ENCODE results near the gene VSIG4. TPM values are rescaled to one million over a fixed set of nuclear protein-coding genes. Genes with fewer than 3 reads are reported as not detected.

Gene VSIG4
- total and polyA plus RNA-seq, 3 donors from 2014 or later: 5.6 to 27.4 (median 19.9) TPM

- H3K4me3 ChIP-seq: no peak overlapping the region
- intact Hi-C loops (cut with DNase I; ENCODE audit: low total_unique reads): no loop called here
These were observed 22.2 kb downstream of the VSIG4 start for GRCh38 chrX:66017659-66018170.

DNA sequence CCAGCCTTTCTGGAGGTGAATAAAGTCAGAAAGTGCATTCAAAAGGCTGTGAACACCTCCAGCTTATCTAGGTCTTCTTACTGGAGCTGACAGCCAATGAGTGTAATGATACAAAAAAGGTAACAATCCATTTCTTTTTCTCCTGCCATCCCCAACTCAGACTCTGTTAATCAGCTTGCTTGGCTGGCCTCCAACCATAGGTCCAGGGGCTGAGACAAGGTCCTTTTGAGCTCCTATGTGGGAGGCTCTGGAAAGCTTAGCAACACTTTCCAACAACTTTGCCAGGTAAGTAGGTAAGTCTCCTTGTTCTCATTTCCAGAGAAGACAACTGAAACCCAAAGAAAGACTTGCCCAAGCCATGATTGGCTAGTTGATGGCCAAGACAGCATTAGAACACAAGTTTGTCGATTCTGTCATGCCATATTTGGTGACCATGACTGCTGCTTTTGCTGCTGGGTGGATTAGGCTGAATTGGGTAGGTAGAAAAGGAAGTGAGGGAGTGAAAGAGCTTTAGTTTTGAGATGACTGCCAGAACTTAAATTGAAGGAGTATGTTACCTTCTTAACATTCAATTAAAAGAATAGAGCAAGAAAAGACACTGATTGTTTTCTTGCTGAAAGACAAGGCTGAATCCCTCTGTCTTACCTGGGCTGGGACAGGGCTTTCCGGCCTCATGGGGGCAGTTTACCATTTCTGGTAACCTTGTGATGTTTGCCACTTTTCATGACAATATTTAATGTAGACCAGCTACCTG lies 22.8 kb downstream of the VSIG4 start:
- WGBS, 2 donors: 73 to 83% methylated on average over 2 of the region's 2 CpGs
- Histone ChIP-seq H3K27me3 (no peaks in the 10 kb centered on the region), H3K4me1 (no peaks in the 10 kb centered on the region), H3K36me3 (ENCODE audit: low read depth, missing control alignments) (no peaks in the 10 kb centered on the region), H3K9me3 (no peaks in the 10 kb centered on the region), H3K4me3 (no peak overlapping the region), H3K27ac (no peak overlapping the region)
- intact Hi-C loops (cut with DNase I; ENCODE audit: low total_unique reads): no loop called here
- DNase-seq: no peak
- TF ChIP-seq POLR2A (IDR thresholded peaks at IDR 0.05): no peak
- TF ChIP-seq, protein P1, sequence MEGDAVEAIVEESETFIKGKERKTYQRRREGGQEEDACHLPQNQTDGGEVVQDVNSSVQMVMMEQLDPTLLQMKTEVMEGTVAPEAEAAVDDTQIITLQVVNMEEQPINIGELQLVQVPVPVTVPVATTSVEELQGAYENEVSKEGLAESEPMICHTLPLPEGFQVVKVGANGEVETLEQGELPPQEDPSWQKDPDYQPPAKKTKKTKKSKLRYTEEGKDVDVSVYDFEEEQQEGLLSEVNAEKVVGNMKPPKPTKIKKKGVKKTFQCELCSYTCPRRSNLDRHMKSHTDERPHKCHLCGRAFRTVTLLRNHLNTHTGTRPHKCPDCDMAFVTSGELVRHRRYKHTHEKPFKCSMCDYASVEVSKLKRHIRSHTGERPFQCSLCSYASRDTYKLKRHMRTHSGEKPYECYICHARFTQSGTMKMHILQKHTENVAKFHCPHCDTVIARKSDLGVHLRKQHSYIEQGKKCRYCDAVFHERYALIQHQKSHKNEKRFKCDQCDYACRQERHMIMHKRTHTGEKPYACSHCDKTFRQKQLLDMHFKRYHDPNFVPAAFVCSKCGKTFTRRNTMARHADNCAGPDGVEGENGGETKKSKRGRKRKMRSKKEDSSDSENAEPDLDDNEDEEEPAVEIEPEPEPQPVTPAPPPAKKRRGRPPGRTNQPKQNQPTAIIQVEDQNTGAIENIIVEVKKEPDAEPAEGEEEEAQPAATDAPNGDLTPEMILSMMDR (IDR thresholded peaks at IDR 0.05): no peak

More at GRCh38 chrX:66017659-66018170, 22.2 kb downstream of the VSIG4 start:
- H3K36me3 ChIP-seq (ENCODE audit: low read depth, missing control alignments): no peaks in the 10 kb centered on the region
- no peak overlapping the region for H3K27ac ChIP-seq
- H3K27me3 ChIP-seq: no peaks in the 10 kb centered on the region
- TF ChIP-seq POLR2A (IDR thresholded peaks at IDR 0.05): no peak
- TF ChIP-seq, protein P1 (IDR thresholded peaks at IDR 0.05): no peak
- no peak for DNase-seq
- no peaks in the 10 kb centered on the region for H3K4me1 ChIP-seq
- no peaks in the 10 kb centered on the region for H3K9me3 ChIP-seq

- Histone ChIP-seq H3K36me3 (ENCODE audit: low read depth, missing control alignments) (no peaks in the 10 kb centered on the region), H3K9me3 (no peaks in the 10 kb centered on the region), H3K27me3 (no peaks in the 10 kb centered on the region), H3K4me3 (no peak overlapping the region), H3K27ac (no peak overlapping the region), H3K4me1 (no peaks in the 10 kb centered on the region)
- intact Hi-C loops (cut with DNase I; ENCODE audit: low total_unique reads): no loop called here
- no peak for DNase-seq
- 0 to 74% methylated on average over 1 of the region's 1 CpG for WGBS, 2 donors
- TF ChIP-seq, protein P1 (IDR thresholded peaks at IDR 0.05): no peak
- no peak for TF ChIP-seq POLR2A (IDR thresholded peaks at IDR 0.05)
These were observed 23.8 kb downstream of the VSIG4 start for GRCh38 chrX:66015900-66016689.

GRCh38 chrX:66015152-66015831 lies 24.6 kb downstream of the VSIG4 start:
- no peak for DNase-seq
- no peaks in the 10 kb centered on the region for H3K36me3 ChIP-seq (ENCODE audit: low read depth, missing control alignments)
- TF ChIP-seq POLR2A (IDR thresholded peaks at IDR 0.05): no peak
- TF ChIP-seq, protein P1 (IDR thresholded peaks at IDR 0.05): no peak
- H3K4me3 ChIP-seq: no peak overlapping the region
- no peaks in the 10 kb centered on the region for H3K4me1 ChIP-seq
- WGBS, 2 donors: 49% methylated on average over 2 of the region's 2 CpGs; no CpG with 5 or more reads in 1 of the 2 donors
- intact Hi-C loops (cut with DNase I; ENCODE audit: low total_unique reads): no loop called here
- no peaks in the 10 kb centered on the region for H3K9me3 ChIP-seq
- H3K27me3 ChIP-seq: no peaks in the 10 kb centered on the region
- H3K27ac ChIP-seq: no peak overlapping the region

Data from testis (tissue), 3 donors.